Measurements from ENCODE around the gene DHX58.
A peak's percentile ranks its signal among the peaks of the same experiment; 100 is the strongest.

DHX58 gene

DNA sequence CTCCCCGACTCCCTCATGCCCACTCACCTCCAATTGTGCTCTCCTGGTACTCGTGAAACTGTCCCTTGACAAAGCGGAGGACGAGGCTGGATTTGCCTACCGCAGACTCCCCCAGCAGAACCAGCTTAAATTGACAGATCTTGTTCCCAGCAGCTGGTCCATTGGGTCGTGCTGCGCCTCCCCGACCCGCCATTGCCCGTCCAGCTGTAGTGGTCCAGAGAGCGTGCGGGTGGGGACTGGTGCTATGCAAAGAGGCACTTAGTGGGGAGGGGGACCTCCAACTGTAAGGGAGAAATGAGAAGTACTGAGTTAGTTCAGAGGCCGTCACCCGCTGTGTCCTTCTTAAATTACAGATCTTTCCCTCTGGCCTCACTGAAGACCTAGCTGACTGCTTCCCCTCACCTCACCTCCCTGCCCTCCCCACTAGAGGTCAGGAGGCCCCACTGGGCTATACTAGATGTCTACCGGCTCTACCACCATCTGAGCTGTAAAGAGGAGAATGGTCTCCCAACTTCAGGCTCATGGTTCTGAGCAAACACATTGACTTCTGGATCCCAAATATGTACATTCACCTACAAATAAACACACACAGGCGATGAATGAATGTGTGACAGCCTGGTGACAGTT is 17.9 kb upstream of the DHX58 start:
- no peak for FAIRE-seq
- no peak for DNase-seq (ENCODE audit: extremely low spot score, insufficient read length, low read depth)

- no peak for FAIRE-seq
These were observed 16.8 kb upstream of the DHX58 start for GRCh38 chr17:42129109-42129837.

GRCh38 chr17:42127414-42127813 is 14.9 kb upstream of the DHX58 start:
- DNase-seq (ENCODE audit: extremely low spot score, insufficient read length, low read depth) (no peak), FAIRE-seq (no peak)

More at GRCh38 chr17:42129109-42129837, 16.8 kb upstream of the DHX58 start:
- no peak for DNase-seq (ENCODE audit: extremely low spot score, insufficient read length, low read depth)

DNA sequence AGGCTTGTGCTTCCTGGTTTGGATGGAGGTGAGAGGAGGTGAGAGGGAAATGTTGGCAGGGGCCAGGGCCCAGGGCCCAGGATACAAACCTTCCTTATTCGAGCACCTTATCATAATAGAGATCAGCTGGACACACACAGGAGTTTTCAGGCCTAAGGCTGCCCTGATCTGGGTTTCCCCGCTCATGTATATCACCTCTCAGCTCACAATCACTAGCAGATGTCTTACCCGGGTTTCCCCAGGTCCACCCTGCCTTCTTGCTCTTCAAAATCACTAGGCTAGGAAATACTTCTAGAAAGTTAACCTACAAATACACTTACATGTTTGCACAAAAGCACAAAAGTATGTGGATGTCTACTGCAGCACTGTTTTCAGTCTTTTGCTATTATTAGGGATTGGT is 14.3 kb upstream of the DHX58 start:
- DNase-seq (ENCODE audit: extremely low spot score, insufficient read length, low read depth) (no peak), FAIRE-seq (no peak)

DNA sequence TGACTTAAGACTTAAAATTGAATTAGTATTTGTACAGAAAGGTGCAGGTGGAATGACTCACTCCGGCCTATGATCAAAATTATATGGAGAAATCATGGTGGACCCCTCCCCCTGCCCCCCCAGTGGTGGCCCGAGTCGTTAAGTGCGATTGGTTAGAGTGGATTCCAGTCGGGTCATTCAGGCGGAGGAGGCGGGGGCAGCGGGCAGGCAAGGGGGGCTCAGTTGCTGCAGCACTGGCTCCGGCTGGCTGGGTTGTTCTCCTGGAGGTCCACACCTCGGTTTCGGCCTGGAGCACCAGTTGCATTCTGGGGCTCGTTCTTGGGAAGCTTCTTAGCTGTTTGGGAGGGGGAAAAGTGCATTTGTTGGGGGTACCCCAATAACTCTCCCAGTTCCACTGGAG is 13.1 kb upstream of the DHX58 start:
- DNase-seq (ENCODE audit: extremely low spot score, insufficient read length, low read depth) = no peak

GRCh38 chr17:42124256-42124655 is 11.7 kb upstream of the DHX58 start:
- DNase-seq (ENCODE audit: extremely low spot score, insufficient read length, low read depth) (no peak), FAIRE-seq (no peak)

More for the DNA sequence above, 13.1 kb upstream of the DHX58 start:
- FAIRE-seq = no peak

GRCh38 chr17:42122371-42123303 is 10.1 kb upstream of the DHX58 start, which contains the start of gene HSPB9:
TSS of gene HSPB9 (plus strand) at chr17:42122804. CDS start at chr17:42122851, 47 bp downstream.
- DNase-seq (ENCODE audit: extremely low spot score, insufficient read length, low read depth) (no peak), FAIRE-seq (no peak)

DNA sequence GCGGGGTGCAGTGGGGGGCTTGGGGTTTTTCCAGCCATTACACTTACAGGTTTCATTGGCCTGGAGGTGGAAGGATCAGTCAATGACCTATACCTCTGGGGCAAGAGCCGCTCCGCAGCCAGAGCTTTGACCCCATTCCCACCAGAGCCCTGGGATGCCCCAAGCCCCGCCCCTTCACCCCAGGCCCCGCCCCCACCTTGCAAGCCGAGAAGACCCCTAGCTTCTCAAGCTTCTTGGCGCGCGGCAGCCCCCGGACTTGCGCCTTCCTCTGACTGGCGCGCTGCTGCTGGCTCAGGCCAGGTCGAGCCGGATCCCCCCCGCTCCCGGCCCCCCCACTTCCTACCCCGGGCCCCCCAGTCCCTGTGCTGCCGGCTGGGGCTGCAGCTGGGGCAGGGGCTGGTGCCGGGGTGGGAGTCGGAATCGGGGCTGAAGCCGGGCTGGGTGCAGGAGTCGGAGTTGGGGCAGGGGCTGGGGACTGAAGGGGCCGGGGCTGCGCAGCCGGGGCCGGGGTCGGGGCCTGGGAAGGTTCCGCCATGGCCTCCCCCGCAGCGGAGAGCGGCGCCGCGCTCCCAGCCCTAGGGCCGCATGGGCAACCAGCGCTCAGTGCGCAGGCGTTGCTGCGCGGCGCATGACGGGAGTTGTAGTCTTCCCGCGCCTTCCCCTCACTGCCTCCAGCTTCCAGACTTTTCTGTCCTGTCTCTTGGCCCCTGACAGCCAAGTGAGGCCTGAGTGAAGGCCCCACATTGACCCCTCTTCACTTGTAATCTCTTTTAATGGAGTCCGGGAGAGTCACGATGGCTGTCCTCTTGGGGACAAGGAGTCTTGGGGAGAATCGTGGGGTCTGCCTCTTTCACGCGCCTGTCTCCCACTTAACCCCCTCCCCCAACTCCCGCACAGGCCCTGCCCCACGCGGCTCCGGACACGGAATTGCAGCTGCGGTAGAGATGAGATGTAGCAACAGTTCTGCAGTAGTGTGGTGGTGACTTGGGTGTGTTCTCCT is 8.6 kb upstream of the DHX58 start, which contains the start of gene KAT2A:
Gene KAT2A, minus strand, starts transcription at position 598 of the 1,000 bp plus-strand sequence. Its CDS starts 63 bp downstream, at position 535.
- peak; percentile 94 for FAIRE-seq
- DNase-seq (ENCODE audit: extremely low spot score, insufficient read length, low read depth) = peak; percentile 90

DNA sequence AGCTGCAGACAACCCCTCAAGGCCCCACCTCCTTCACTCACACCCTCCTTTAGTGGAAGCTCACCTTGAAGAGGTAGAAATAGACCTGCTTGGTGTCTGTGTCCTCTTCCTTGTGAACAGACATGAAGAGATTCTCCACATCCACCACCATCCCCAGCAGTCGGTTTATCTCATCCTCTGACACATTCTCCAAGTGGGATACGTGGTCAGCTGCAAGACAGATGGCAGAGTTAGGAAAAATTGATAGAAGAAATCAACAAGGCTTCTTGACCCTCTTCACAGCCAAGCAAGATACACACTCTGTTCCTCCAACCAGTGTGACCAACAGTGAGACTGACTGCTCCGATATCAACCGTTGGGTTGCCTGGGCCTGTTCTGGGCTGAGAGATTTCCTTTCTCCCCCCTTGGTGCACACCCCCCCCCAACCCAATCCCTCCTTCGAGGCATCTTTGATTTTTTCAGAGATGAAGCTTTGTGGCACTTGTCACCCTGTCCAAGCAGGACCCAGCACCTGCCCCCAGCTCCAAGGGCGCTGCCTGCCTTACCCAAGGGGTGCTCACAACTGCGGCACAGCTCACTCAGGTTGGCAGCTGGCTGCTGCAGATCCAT is 7.8 kb upstream of the DHX58 start:
- peak; percentile 5 for FAIRE-seq
- DNase-seq (ENCODE audit: extremely low spot score, insufficient read length, low read depth) = no peak

- FAIRE-seq = no peak
- DNase-seq (ENCODE audit: extremely low spot score, insufficient read length, low read depth) = no peak
These were observed 6.8 kb upstream of the DHX58 start for GRCh38 chr17:42119301-42119700.

DNA sequence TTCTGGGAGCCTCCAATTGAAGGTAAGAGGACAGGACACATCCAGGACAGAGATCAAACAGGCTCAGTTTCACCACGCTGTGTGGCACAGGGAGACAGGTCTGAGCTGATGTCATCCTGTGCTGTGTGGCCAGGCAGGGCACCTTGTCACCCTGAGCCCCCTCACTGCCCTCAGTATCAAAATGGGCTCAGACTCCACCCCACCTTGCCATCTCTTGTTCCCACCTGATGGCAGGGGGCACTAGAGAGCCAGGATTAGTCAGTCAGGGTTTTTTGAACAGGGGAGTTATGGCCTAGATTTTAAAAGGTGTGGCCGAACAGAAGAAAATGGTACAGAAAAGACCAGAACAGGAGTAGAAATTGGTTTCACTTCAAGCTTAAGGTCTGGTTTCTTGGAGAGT is 6.0 kb upstream of the DHX58 start:
- FAIRE-seq (no peak), DNase-seq (ENCODE audit: extremely low spot score, insufficient read length, low read depth) (no peak)

GRCh38 chr17:42118126-42118510 is 5.6 kb upstream of the DHX58 start:
- FAIRE-seq (no peak), DNase-seq (ENCODE audit: extremely low spot score, insufficient read length, low read depth) (no peak)

- no peak for FAIRE-seq
- no peak for DNase-seq (ENCODE audit: extremely low spot score, insufficient read length, low read depth)
These were observed 5.0 kb upstream of the DHX58 start for GRCh38 chr17:42117397-42118125.

DNA sequence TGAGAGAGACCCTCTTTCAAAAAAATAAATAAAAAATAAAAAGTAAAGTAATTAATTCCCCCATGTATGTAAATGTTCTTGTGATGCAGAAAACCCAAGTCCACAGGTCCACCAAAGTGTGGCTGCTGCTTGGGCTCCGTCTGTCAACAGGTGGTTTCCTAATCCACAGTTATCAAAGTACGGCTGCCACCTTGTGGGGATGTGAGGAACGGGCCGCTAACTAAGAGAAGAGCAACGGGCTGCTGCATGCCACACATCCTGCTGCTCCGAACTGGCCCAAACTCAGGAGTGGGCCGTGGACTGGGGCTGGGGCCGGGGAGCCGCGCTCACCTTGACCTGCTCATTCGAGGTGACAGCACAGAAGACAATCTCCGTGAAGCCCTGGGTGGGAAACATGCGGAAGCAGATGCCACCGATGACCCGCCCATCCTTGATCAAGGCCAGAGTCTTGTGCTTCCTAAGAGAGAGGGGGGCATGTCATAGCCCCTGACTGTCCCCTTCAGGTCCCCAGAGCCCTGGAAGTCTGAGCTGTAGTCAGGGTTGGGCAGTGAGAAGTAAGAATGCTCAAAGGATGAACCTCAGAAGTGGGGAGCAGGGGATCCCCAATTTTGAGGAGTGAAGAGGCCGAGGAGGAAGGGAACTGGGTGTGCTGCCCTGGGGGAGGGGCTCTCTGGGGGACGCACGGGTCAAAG is 4.3 kb upstream of the DHX58 start:
- FAIRE-seq = peak; percentile 98
- DNase-seq (ENCODE audit: extremely low spot score, insufficient read length, low read depth) = peak; percentile 50

DNA sequence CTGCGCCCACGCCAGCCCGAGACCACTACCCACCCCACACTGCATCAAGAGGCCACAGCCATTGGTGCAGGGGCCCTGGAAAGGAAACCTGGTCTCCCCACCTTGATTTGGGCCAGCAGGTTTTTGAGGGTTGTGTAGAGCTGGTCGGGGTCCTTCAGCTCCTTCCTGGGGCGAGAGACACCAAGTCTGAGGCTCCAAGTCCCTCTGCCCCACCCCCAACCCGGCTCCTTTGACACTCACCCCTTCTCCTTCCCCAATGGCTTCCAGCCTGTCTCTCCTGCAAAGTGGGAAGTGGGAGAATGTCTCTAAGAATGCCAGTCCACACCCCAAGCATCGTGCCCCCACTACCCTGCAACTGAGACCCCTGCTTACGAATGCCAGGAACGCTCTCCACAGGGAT is 1.6 kb upstream of the DHX58 start:
- FAIRE-seq = no peak
- no peak for DNase-seq (ENCODE audit: extremely low spot score, insufficient read length, low read depth)

DNA sequence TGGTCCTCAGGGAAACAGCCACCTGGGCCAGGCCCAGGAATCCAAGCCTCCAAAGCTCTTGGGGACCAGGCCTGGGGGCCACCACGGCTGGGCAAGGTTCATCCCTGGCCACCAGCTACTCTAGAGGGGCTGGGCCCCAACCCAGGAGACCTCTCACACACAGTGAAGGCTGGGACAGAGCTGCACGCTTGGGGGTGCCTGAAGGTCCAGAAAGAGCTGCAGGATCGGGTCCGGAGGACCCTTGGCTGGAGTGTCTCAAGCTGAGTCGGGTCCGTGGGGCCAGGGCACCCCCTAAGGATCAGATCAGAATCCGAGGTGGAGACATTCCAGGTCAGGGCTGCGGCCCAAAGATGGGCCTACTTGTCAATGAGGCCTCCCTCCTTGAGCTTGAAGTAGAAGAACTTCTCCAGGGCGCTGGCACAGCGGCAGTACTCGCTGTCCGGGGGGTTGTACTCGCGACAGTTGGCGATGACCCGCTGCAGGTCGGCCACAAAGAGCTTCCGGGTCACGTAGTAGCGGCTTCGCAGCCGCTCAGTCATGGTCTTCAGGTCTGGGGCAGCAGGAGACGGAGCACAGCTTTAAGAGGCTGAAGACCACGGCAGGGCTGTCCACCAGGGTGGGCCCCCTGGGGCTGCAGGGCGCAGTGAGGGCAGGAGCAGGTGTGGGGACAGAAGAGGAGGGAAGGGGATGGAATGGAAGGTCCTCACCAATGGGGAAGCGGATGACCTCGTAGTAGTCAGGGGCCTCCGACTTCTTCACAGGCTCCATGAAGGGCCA is 967 bp upstream of the DHX58 start:
- FAIRE-seq (no peak), DNase-seq (ENCODE audit: extremely low spot score, insufficient read length, low read depth) (no peak)

Data from GM18507 (cell line).